ENCODE data around the gene ATP5PF.

The ATP5PF gene

DNA sequence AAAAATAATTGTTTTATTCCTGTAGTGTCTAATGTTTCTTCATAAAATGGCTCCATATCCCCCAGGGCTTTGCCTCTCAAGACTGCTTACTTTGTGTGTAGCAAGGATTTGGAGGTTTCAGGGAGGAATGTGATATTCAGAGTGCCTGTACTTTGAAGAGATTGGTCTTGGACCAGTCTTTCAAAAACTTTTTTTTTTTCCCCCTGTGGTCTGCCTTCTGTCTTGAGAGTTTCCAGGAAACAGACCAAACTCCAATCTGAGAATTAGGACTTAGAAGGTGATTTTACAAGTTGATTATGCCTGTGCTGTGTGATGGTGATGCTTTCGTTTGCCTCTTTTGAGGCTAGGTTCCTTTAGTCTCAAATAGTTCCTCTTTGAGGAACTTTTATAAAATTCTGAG is 26.0 kb upstream of the ATP5PF start:
- DNase-seq, result no peak
- intact Hi-C loops (cut with DNase I; ENCODE audit: low total_unique reads), result no loop called here
- Histone ChIP-seq H3K27ac (no peak overlapping the region), H3K36me3 (peaks cover 46 to 57% (median 57%) of the 10 kb centered on the region in 3 donors), H3K9me3 (no peaks in the 10 kb centered on the region), H3K4me3 (no peak overlapping the region), H3K4me1 (peaks cover 0 to 6% (median 4%) of the 10 kb centered on the region in 4 donors), H3K27me3 (no peaks in the 10 kb centered on the region)
- no peak for TF ChIP-seq CTCF (IDR thresholded peaks at IDR 0.05)

DNA sequence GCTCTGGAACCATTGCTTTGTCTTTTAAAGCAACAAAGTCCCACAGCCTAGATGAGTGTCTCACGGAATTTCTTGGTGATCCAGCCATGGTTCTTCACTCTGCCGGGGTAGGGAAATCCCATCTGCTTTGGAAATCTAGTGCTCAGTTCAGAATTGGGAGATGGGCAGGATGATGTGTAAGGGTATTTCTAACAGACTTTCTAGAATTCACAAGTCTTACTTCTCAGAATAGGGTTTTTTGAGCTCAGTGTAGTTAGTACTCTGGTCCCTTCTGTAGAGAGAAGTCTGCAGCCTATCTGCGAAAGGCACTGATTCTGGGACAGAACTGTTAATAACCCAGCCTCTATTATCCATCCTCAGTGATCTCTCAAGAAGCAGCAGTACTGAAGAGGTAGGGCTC is 25.4 kb upstream of the ATP5PF start:
- DNase-seq, result no peak
- H3K27me3 ChIP-seq, result no peaks in the 10 kb centered on the region
- H3K4me1 ChIP-seq, result peaks cover 0 to 6% (median 4%) of the 10 kb centered on the region in 4 donors
- H3K36me3 ChIP-seq, result peaks cover 41 to 61% (median 51%) of the 10 kb centered on the region in 3 donors
- TF ChIP-seq CTCF (IDR thresholded peaks at IDR 0.05), result no peak
- no peaks in the 10 kb centered on the region for H3K9me3 ChIP-seq
- intact Hi-C loops (cut with DNase I; ENCODE audit: low total_unique reads), result no loop called here
- H3K4me3 ChIP-seq, result no peak overlapping the region
- H3K27ac ChIP-seq, result no peak overlapping the region

DNA sequence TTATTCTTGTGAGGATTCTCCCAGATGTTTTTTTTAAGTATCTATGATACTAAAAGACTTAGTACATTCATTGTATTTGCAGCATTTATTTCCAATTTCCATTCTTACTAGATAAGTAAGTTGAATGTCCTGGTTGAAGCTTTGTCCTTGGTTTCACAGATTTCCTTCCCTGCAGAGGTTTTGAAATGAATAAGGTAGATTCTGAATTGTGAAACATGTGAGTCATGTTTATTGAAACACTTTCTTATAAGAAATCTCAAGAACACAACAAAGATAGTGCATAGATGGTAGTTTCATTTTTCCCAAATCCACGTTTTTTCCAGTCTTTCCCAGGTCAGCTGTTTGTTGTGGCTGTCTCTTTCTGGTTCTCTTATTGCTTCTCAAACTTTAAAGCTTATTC is 24.9 kb upstream of the ATP5PF start:
- Histone ChIP-seq H3K4me1 (peaks cover 0 to 6% (median 4%) of the 10 kb centered on the region in 4 donors), H3K4me3 (no peak overlapping the region), H3K27me3 (no peaks in the 10 kb centered on the region), H3K36me3 (peaks cover 38 to 60% (median 48%) of the 10 kb centered on the region in 3 donors), H3K9me3 (no peaks in the 10 kb centered on the region), H3K27ac (no peak overlapping the region)
- TF ChIP-seq CTCF (IDR thresholded peaks at IDR 0.05), result no peak
- no peak for DNase-seq
- intact Hi-C loops (cut with DNase I; ENCODE audit: low total_unique reads), result no loop called here

DNA sequence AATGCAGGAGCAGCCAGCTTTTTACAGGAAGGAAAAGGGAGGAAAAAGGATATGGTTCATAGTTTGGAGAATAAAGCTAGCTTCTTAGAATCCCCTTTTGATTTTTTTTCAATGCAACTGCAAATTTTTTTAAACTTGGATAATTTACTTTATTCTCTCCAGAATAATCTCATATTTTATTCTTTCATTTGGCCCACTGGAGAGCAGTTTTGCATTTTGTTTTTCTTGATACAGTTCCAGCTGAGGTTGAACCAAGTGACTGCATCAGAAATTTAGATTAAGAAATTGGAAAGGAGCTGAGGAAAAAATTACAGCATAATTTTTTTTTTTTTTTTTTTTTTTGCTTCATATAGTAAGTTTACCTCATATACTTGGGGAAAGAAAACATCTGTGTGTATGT is 22.8 kb upstream of the ATP5PF start:
- Histone ChIP-seq H3K4me3 (no peak overlapping the region), H3K9me3 (no peaks in the 10 kb centered on the region), H3K4me1 (peaks cover 0 to 6% (median 4%) of the 10 kb centered on the region in 4 donors), H3K27ac (no peak overlapping the region), H3K36me3 (peaks cover 18 to 56% (median 39%) of the 10 kb centered on the region in 3 donors), H3K27me3 (no peaks in the 10 kb centered on the region)
- no peak for DNase-seq
- intact Hi-C loops (cut with DNase I; ENCODE audit: low total_unique reads), result no loop called here
- TF ChIP-seq CTCF (IDR thresholded peaks at IDR 0.05), result no peak

GRCh38 chr21:25756190-25756932 is 21.7 kb upstream of the ATP5PF start:
- TF ChIP-seq CTCF (IDR thresholded peaks at IDR 0.05), result no peak
- no peaks in the 10 kb centered on the region for H3K9me3 ChIP-seq
- DNase-seq, result no peak
- intact Hi-C loops (cut with DNase I; ENCODE audit: low total_unique reads), result no loop called here
- no peaks in the 10 kb centered on the region for H3K27me3 ChIP-seq
- no peak overlapping the region for H3K4me3 ChIP-seq
- peaks cover 20 to 53% (median 35%) of the 10 kb centered on the region in 3 donors for H3K36me3 ChIP-seq
- H3K27ac ChIP-seq, result no peak overlapping the region
- peaks cover 0 to 6% (median 4%) of the 10 kb centered on the region in 4 donors for H3K4me1 ChIP-seq
